GM18909 (cell line): ENCODE data around the gene SPDYE5.

Experiments used
- ATAC-seq: cut with Tn5 transposase; IDR thresholded peaks from one replicate; pipeline ENCODE4 v1.9.1; 2021; ENCODE audit warnings: mild to moderate bottlenecking; ENCODE audit not compliant: unreplicated experiment, poor library complexity

The SPDYE5 gene

GRCh38 chr7:75536491-75536890 is 44.4 kb downstream of the SPDYE5 start:
- no peak for ATAC-seq

- no peak for ATAC-seq
Observed at GRCh38 chr7:75536940-75537538, 44.9 kb downstream of the SPDYE5 start.

GRCh38 chr7:75537731-75538130 is 45.6 kb downstream of the SPDYE5 start:
- no peak for ATAC-seq

- no peak for ATAC-seq
Observed at GRCh38 chr7:75546237-75547015, 54.3 kb downstream of the SPDYE5 start.
